Skin of body (tissue), 2 donors: ENCODE data around the gene RGL1. TPM values are rescaled to one million over a fixed set of nuclear protein-coding genes. Genes with fewer than 3 reads are reported as not detected.

Experiments used
- DNase-seq: peaks from one replicate; lab custom pipeline; 2025; lab: John Stamatoyannopoulos, UW
- total RNA-seq: library from RNA; depleted of rRNA; stranded (reverse); fragments of >200 nt; gene quantifications from one replicate; pipeline ENCODE4 v1.2.3, GENCODE V29; 2014

Gene RGL1
- total RNA-seq, 1 donor from 2014 or later = 39.4 TPM

DNA sequence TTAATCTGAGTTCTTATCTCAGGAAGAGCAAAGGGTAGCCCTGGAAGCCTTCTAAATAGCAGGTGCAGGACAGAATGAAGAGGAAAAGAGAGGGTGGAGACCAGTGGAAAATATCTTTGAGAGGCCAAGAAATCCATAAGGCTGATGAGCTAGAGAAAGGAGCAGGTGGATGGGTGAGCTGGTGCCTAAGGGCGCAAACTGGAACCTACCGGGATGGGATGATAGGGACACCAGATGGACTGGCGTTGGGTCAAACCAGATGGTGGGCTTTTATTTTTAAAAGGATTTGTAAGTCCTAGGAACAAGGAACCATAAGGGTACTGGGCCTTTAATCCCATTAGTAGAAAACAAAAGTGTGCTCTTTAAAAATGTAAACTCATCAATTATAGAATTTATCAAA is 59.7 kb downstream of the RGL1 start:
- no peak for DNase-seq

- no peak for DNase-seq
Measured at GRCh38 chr1:183869230-183869629, 64.3 kb downstream of the RGL1 start.

- no peak for DNase-seq
Measured at GRCh38 chr1:183869664-183870063, 64.7 kb downstream of the RGL1 start.

DNA sequence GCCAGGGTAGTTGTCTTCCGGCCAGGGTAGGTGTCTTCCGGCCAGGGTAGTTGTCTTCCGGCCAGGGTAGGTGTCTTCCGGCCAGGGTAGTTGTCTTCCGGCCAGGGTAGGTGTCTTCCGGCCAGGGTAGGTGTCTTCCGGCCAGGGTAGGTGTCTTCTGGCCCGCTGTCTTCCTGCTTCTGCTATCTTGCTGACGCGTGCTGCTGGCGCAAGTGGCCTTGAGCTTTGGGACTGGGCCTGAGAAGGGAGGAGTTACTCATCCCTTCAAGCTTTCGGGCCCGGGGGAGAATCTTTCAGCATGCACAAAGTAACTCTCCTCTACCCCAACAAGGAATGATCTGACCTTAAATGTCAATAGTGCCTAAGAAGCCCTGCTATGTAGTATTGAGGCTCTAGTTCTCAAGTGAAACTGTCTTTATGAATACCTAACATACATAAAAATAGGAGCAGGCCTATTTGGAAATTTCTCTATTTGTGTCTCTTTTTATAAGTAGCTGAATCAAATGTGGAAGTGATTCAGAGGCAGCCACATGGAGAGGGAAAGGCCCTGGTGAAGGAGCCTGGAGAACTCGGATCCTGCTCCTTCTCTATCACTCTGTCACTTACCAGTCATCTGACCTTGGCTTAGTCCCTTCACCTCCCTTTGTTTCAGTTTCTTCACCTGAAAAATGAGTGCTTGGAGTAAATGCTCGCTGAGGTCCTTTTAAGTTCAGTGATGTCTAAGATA is 65.6 kb downstream of the RGL1 start:
- DNase-seq = peak; percentile 40

- DNase-seq = peak; percentile 68
Measured at GRCh38 chr1:183871142-183871541, 66.2 kb downstream of the RGL1 start.

DNA sequence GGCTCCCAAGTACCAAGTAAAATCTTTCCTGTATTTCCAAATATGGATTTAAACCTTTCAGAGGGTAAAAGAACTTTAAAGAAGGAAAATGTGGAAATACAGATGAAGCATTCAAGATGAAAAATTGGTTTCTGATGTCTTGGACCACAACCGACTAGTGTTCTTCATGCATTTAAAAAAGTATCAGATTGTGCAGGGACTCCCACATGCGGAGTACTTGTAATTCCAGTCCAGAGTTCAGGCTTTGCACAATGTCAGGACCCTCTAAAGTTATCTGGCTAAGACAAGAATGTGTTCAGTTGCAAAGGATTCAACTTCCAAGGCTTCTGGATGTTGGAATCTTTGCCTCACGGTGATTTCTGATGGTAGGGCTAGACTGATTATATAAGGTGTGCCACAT is 66.7 kb downstream of the RGL1 start:
- peak; percentile 51 for DNase-seq

GRCh38 chr1:183872403-183872802 is 67.5 kb downstream of the RGL1 start:
- DNase-seq = peak; percentile 42

DNA sequence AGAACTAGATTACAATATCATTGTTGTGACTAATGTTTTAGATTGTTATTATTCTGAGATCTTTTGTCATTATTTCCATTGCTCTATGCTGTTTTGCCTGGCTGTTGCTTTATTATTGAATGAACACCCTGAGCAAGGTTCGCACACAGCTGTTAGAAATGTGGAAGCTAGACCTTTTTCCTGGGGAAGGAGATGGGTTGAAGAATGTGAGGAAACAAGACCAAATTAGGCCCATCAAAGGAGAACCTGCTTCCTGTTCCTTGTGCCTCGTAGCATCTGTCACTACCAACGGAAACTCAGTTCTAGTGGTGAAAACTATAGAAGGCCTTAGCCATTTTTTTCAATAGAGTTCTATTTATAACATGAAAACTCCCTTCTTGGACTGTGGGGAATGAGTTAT is 68.7 kb downstream of the RGL1 start:
- DNase-seq = peak; percentile 17

DNA sequence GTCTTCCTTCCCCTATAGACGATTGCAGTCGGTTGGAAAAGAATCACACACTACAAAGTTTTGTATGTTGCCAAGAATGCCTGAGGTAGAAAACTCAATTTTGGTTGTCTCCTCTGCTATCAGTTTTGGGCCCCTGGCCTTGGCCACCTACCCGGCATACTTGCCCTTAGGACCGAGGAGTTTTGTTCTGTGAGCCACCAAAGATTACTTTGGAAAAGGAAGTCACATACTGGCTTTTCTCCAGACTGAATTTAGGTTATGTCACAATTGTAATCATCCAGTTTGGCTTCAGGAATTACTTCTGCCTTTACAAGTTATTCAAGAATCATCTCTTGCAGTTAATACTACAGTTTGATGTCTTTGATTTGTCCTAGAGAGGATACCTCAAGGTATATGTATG is 71.4 kb downstream of the RGL1 start:
- no peak for DNase-seq

DNA sequence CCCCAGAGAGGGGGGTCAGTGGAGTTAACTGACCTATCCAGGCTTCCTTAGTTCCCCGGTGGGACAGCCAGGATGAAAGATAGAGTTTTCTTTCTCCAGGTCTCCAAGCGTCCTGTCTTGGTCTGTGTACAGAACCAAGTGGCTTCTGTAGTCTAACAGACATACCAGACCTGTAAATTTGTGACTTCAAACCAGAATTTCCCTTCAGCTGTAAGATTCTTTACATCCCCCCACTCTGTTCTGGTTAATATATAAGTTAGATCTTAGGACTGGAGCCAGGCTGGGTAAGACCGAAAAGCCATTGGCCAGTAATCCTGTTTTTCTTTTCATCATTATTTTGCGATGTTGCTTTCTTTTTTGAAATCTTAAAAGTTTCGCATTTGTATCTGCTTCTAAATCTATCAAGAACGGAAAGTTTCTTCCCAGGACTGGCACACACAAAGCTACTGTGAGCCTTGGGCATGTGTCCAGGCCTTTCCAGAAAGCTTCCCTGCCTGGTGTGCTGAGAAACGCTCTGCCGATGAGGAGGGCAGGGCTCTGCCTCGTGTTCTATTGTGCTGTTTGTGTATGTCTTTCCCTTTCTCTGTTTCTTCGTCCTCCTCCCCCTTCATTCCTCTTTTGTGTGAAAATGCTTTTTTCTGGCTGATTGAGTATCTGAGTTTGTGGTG is 72.3 kb downstream of the RGL1 start:
- DNase-seq = no peak

DNA sequence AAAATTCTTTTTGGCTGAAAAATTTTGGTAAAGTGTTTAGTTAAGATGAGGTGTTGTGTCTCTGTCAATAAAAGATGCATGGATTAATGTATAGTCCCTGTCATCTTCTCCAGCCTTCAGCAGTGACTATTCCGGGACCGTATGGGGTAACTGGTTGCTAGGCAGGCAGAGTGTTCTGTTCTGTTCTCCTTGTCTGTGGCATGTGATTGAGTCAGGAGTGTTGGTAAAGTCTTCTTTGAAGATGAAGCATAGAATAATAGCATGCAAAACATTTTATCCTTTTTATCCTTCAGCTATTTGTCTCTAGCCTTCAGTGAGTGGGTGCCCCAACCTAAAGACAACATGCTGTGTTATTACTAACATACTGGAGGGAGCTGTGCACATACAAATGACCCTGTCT is 74.6 kb downstream of the RGL1 start:
- DNase-seq = no peak

DNA sequence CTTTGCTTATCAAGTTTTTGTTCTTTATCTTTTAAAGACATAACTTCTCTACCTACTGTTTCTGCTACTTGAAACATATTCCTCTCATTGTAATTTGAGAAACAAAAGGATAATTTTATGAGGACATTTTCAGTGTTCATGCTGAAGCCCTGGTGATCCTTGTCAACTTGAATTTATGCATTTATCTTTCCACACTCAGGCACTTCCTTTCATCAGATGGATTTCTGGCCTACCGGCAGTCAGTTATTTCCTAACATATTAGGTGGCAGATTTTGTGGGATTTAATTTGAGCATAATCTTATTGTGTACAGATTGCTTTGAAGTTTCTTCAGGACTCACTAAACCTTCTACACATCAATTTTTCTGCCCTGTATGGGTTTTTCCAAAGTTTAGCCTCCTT is 75.0 kb downstream of the RGL1 start:
- no peak for DNase-seq

- DNase-seq = no peak
Measured at GRCh38 chr1:183880531-183881243, 75.8 kb downstream of the RGL1 start.

- peak; percentile 87 for DNase-seq
Measured at GRCh38 chr1:183881387-183882131, 76.6 kb downstream of the RGL1 start.

- DNase-seq = peak; percentile 44
Measured at GRCh38 chr1:183882335-183883167, 77.6 kb downstream of the RGL1 start.

- DNase-seq = peak; percentile 80
Measured at GRCh38 chr1:183883623-183884022, 78.7 kb downstream of the RGL1 start.

GRCh38 chr1:183884526-183884925 is 79.6 kb downstream of the RGL1 start:
- no peak for DNase-seq

DNA sequence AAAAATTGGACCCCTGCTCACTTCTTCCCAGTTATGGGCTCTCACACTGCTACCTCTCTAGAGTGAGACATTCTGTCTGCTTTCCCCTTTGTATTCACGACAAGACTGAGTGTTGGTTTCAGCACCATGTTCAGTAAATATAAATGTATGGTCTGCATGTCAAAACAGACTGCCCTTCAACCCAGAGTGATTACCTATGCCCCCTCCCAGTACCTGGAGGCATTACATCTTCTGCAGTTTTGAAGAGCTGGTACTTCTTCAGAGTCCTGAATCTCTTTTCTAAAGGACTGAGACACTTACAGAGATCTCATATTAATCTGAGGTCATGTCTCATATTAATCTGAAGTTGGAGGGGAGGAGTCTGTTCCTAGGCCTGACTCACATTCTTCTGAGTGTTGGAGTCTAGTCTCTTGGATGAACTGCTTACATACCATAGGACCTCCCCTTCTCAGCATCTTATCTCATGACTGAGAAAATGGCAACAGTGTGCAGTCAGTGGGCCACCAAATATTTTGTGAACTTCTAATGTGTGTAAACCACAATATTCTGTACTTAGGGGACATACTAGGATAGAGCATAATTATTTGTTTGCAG is 80.3 kb downstream of the RGL1 start:
- DNase-seq = no peak

- no peak for DNase-seq
Measured at GRCh38 chr1:183886083-183886828, 81.3 kb downstream of the RGL1 start.

GRCh38 chr1:183886853-183887252 is 81.9 kb downstream of the RGL1 start:
- peak; percentile 78 for DNase-seq
